Dedifferentiated amniotic fluid mesenchymal stem cell (primary cell): Measurements from ENCODE around the gene TMEM63A.
A peak's percentile ranks its signal among the peaks of the same experiment; 100 is the strongest.
"Not testable (repeated sequence)": the region's sequence is repeated elsewhere in the genome, so short reads cannot be mapped to it uniquely, and the experiment has no call there.

Experiments
- DNase-seq: peaks from one replicate; pipeline ENCODE4 v3.0.0-alpha.2; 2016; ENCODE audit errors: extremely low spot score

The TMEM63A gene

GRCh38 chr1:225881959-225882693 is at the start of gene TMEM63A:
Gene TMEM63A (minus strand): TSS chr1:225882380. CDS start chr1:225877580, 4,800 bp downstream.
- peak; percentile 62 for DNase-seq

GRCh38 chr1:225931270-225932136 is 49.3 kb upstream of the TMEM63A start:
- no peak for DNase-seq

- no peak for DNase-seq
Observed at GRCh38 chr1:225930566-225930965, 48.4 kb upstream of the TMEM63A start.

GRCh38 chr1:225929462-225929861 is 47.3 kb upstream of the TMEM63A start:
- DNase-seq, result not testable (repeated sequence)

- no peak for DNase-seq
Observed at GRCh38 chr1:225928186-225929175, 46.3 kb upstream of the TMEM63A start.

GRCh38 chr1:225926551-225927113 is 44.5 kb upstream of the TMEM63A start:
- DNase-seq, result no peak

- DNase-seq, result peak; percentile 91
Observed at GRCh38 chr1:225923692-225924555, 41.7 kb upstream of the TMEM63A start, which contains the start of gene PYCR2. Gene PYCR2 (minus strand): TSS chr1:225924250. CDS start chr1:225924110, 140 bp downstream.

- DNase-seq, result no peak
Observed at GRCh38 chr1:225923381-225923691, 41.2 kb upstream of the TMEM63A start.

- DNase-seq, result no peak
Observed at GRCh38 chr1:225921734-225922709, 39.8 kb upstream of the TMEM63A start.

GRCh38 chr1:225919906-225920305 is 37.7 kb upstream of the TMEM63A start:
- DNase-seq, result peak; percentile 71

GRCh38 chr1:225918280-225918679 is 36.1 kb upstream of the TMEM63A start:
- DNase-seq, result no peak

GRCh38 chr1:225917536-225917935 is 35.4 kb upstream of the TMEM63A start:
- no peak for DNase-seq

GRCh38 chr1:225917101-225917500 is 34.9 kb upstream of the TMEM63A start:
- DNase-seq, result no peak

GRCh38 chr1:225915538-225915991 is 33.4 kb upstream of the TMEM63A start:
- DNase-seq, result no peak

GRCh38 chr1:225914947-225915346 is 32.8 kb upstream of the TMEM63A start:
- DNase-seq, result no peak

- no peak for DNase-seq
Observed at GRCh38 chr1:225914391-225914790, 32.2 kb upstream of the TMEM63A start.

- DNase-seq, result no peak
Observed at GRCh38 chr1:225911191-225912130, 29.3 kb upstream of the TMEM63A start.

- DNase-seq, result no peak
Observed at GRCh38 chr1:225909477-225909876, 27.3 kb upstream of the TMEM63A start.
